Measurements from ENCODE around the gene MAD1L1. TPM values are rescaled to one million over a fixed set of nuclear protein-coding genes. Genes with fewer than 3 reads are reported as not detected.

Gene MAD1L1
- total RNA-seq, 6 experiments from 2014 or later: 15.1 to 37.4 (median 20.5) TPM

DNA sequence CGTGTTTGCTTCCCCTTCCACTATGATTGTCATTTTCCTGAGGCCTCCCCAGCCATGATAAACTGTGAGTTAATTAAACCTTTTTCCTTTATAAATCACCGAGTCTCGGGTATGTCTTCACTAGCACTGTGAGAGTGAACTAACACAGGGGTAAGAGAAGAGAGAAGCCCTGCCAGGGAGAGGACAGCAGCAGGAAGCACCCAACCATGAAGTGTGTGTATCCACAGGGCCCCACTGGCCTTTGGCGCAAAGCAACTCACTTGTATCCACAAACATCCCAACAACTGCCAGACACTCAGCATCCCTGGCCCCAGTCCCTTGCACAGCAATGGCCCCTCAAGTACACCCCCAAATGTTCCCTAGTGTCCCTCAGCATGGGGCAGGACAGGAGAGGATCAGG, 115.1 kb downstream of the MAD1L1 start:
- Histone ChIP-seq H3K27me3 (no peaks in the 10 kb centered on the region), H3K9me3 (no peaks in the 10 kb centered on the region), H3K36me3 (no peaks in the 10 kb centered on the region), H3K27ac (no peak overlapping the region), H3K4me3 (no peak overlapping the region), H3K4me1 (no peaks in the 10 kb centered on the region)
- TF ChIP-seq POLR2A (IDR thresholded peaks at IDR 0.05): no peak
- TF ChIP-seq, protein P1, sequence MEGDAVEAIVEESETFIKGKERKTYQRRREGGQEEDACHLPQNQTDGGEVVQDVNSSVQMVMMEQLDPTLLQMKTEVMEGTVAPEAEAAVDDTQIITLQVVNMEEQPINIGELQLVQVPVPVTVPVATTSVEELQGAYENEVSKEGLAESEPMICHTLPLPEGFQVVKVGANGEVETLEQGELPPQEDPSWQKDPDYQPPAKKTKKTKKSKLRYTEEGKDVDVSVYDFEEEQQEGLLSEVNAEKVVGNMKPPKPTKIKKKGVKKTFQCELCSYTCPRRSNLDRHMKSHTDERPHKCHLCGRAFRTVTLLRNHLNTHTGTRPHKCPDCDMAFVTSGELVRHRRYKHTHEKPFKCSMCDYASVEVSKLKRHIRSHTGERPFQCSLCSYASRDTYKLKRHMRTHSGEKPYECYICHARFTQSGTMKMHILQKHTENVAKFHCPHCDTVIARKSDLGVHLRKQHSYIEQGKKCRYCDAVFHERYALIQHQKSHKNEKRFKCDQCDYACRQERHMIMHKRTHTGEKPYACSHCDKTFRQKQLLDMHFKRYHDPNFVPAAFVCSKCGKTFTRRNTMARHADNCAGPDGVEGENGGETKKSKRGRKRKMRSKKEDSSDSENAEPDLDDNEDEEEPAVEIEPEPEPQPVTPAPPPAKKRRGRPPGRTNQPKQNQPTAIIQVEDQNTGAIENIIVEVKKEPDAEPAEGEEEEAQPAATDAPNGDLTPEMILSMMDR (IDR thresholded peaks at IDR 0.05): no peak
- 70% methylated on average over 4 of the region's 4 CpGs for WGBS (ENCODE audit: insufficient coverage, low coverage, low lambda C conversion rate, missing lambda C conversion rate)
- no peak for DNase-seq
- no peak for ATAC-seq
- intact Hi-C loops (cut with DNase I): no loop called here

- peak; percentile 43 to 62 (median 54) for ATAC-seq
- peak in 1 of 3 donors; percentile 42 for DNase-seq
- 34% methylated on average over 2 of the region's 11 CpGs for WGBS (ENCODE audit: insufficient coverage, low coverage, low lambda C conversion rate, missing lambda C conversion rate)
Measured at GRCh38 chr7:2116989-2117591, 115.7 kb downstream of the MAD1L1 start.

DNA sequence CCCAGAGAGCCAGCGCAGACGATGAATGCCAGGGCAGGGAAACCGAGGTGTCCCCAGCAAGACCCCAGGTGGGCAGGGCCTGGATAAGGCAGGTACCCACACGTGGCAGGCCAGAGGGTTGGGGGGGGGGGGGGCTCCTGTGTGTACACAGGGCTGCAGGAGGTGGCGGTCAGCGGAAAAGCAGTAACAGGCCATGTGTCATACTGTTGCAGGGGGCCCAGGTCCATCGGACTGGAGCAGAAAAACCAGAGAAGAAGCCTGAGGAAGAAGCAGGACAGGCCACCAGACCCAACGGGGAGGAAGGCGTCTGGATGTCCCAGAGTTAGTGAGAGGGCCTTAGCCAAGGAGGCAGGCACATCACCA, 116.3 kb downstream of the MAD1L1 start:
- 66% methylated on average over 5 of the region's 9 CpGs for WGBS (ENCODE audit: insufficient coverage, low coverage, low lambda C conversion rate, missing lambda C conversion rate)
- DNase-seq (no peak), ATAC-seq (no peak)
- intact Hi-C loops (cut with DNase I): no loop called here
- no peaks in the 10 kb centered on the region for H3K4me1 ChIP-seq
- no peaks in the 10 kb centered on the region for H3K36me3 ChIP-seq
- no peaks in the 10 kb centered on the region for H3K27me3 ChIP-seq
- no peak overlapping the region for H3K27ac ChIP-seq
- TF ChIP-seq POLR2A (IDR thresholded peaks at IDR 0.05): no peak
- TF ChIP-seq, protein P1 (IDR thresholded peaks at IDR 0.05): no peak
- H3K4me3 ChIP-seq: no peak overlapping the region
- no peaks in the 10 kb centered on the region for H3K9me3 ChIP-seq

More at GRCh38 chr7:2116989-2117591, 115.7 kb downstream of the MAD1L1 start:
- Histone ChIP-seq H3K27ac (no peak overlapping the region), H3K4me1 (no peaks in the 10 kb centered on the region), H3K9me3 (no peaks in the 10 kb centered on the region), H3K27me3 (no peaks in the 10 kb centered on the region), H3K4me3 (no peak overlapping the region), H3K36me3 (no peaks in the 10 kb centered on the region)
- TF ChIP-seq, protein P1 (IDR thresholded peaks at IDR 0.05): no peak
- TF ChIP-seq POLR2A (IDR thresholded peaks at IDR 0.05): no peak
- intact Hi-C loops (cut with DNase I): no loop called here

- no peaks in the 10 kb centered on the region for H3K27me3 ChIP-seq
- no peaks in the 10 kb centered on the region for H3K4me1 ChIP-seq
- TF ChIP-seq, protein P1 (IDR thresholded peaks at IDR 0.05): no peak
- TF ChIP-seq POLR2A (IDR thresholded peaks at IDR 0.05): no peak
- H3K4me3 ChIP-seq: no peak overlapping the region
- no peaks in the 10 kb centered on the region for H3K9me3 ChIP-seq
- intact Hi-C loops (cut with DNase I): no loop called here
- H3K27ac ChIP-seq: no peak overlapping the region
- DNase-seq (no peak), ATAC-seq (no peak)
- WGBS (ENCODE audit: insufficient coverage, low coverage, low lambda C conversion rate, missing lambda C conversion rate): 92% methylated on average over 5 of the region's 25 CpGs
- no peaks in the 10 kb centered on the region for H3K36me3 ChIP-seq
Measured at GRCh38 chr7:2115760-2116447, 116.8 kb downstream of the MAD1L1 start.
